GM12872 (cell line): ENCODE results near the gene SIRT6.

Experiments used
- CTCF ChIP-seq: IDR thresholded peaks from 3 replicates; pipeline ENCODE4 v1.5.1; 2011; ENCODE audit warnings: low read depth, mild to moderate bottlenecking, low read length, moderate library complexity; ENCODE audit not compliant: insufficient read depth

The SIRT6 gene

GRCh38 chr19:4152241-4152998, 29.9 kb downstream of the SIRT6 start:
- TF ChIP-seq CTCF, result no peak

DNA sequence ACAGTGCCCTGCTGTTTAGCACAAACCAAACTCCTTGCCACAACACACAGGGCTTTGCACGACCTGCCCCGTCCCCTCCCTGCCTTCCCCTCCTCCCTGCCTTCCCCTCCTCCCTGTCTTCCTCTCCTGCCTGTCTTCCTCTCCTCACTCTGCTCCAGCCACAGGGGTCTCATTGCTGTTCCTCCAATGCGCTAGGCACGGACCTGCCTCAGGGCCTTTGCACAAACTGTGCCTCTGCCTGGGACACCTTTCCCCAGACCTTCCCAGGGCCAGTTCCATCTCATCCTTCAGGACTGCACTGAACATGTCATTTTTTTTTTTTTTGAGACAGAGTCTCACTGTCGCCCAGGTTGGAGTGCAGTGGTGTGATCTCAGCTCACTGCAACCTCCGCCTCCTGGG, 30.7 kb downstream of the SIRT6 start:
- no peak for TF ChIP-seq CTCF

DNA sequence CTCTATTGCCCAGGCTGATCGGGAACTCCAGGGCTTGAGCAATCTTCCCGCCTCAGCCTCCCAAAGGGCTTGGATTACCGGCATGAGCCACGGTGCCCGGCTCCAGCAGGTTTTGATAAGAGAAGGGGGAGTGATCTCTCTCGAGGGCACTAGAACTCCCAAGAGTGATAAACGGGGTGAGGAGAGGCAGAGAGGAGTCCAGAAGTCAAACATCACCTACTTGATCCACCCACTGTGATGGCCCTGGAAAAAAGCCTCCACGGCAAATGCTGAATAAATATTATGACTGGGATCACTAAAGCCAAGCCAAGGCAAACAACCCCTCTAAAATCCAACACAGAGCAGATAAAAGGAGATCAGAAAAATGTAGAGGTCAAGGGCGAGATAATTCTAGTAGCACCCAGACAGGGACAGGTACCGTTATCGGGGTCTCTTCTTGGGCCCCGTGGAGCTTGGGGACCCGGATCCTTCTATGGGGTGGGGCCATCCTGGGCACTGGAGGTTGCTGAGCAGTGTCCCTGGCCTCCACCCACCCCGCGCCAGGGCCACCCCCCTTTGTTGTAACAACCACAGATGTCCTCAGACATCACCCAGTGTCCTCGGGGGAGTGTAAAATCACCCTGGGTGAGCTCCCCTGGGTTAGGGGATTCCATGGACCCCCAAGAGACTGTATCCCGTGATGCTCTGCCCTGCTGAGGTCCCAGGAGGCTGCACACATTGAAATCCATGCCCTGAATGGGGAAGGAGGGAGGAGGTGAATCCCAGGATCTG, 32.7 kb downstream of the SIRT6 start:
- TF ChIP-seq CTCF, result no peak

GRCh38 chr19:4144666-4145249, 37.6 kb downstream of the SIRT6 start:
- no peak for TF ChIP-seq CTCF

DNA sequence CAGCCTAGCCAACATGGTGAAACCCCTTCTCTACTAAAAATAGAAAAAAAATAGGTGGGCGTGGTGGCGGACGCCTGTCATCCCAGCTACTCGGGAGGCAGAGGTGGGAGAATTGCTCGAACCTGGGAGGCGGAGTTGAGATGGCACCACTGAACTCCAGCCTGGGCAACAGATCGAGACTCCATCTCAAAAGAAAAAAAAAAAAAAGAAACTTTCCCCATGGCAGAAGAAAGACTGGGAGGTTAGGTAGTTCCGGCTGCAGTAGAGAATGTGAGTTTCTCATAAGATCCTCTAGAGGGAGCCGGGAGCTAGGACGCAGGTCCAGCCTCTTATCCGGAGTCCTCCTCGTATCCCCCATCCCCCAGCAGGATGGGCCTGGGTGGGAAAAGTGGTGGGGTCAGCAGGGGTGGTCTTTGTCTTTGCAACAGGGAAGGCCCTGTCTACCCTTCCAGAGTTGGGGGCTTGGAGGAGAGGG, 42.1 kb downstream of the SIRT6 start:
- TF ChIP-seq CTCF, result peak; percentile 83

- peak; percentile 96 for TF ChIP-seq CTCF
These were observed 42.6 kb downstream of the SIRT6 start for GRCh38 chr19:4139614-4140236.

- TF ChIP-seq CTCF, result no peak
These were observed 43.9 kb downstream of the SIRT6 start for GRCh38 chr19:4138445-4138844.
